ENCODE results near the gene MEIS2. TPM values are rescaled to one million over a fixed set of nuclear protein-coding genes. Genes with fewer than 3 reads are reported as not detected.

The MEIS2 gene
- total RNA-seq, 1 donor from 2014 or later: 13.0 TPM

- H3K9me3 Mint-ChIP-seq (ENCODE audit: unreplicated experiment): no peaks in the 10 kb centered on the region
- H3K27me3 Mint-ChIP-seq (ENCODE audit: unreplicated experiment): no peaks in the 10 kb centered on the region
- no peak for DNase-seq (ENCODE audit: low spot score)
Observed at GRCh38 chr15:37044915-37045648, 55.3 kb downstream of the MEIS2 start.

GRCh38 chr15:37041836-37042235 is 58.5 kb downstream of the MEIS2 start:
- peaks cover 10% of the 10 kb centered on the region for H3K4me1 Mint-ChIP-seq (ENCODE audit: unreplicated experiment)
- no peak for DNase-seq (ENCODE audit: low spot score)

More at GRCh38 chr15:37044915-37045648, 55.3 kb downstream of the MEIS2 start:
- Mint-ChIP-seq H3K36me3 (ENCODE audit: low read depth, unreplicated experiment) (no peaks in the 10 kb centered on the region), H3K27ac (ENCODE audit: unreplicated experiment) (no peak overlapping the region), H3K4me3 (ENCODE audit: unreplicated experiment) (no peak overlapping the region), H3K4me1 (ENCODE audit: unreplicated experiment) (peaks cover 10% of the 10 kb centered on the region)
- TF ChIP-seq CTCF (IDR thresholded peaks at IDR 0.05; ENCODE audit: unreplicated experiment): no peak

GRCh38 chr15:37041042-37041441 is 59.3 kb downstream of the MEIS2 start:
- no peak for DNase-seq (ENCODE audit: low spot score)
- H3K9me3 Mint-ChIP-seq (ENCODE audit: unreplicated experiment): no peaks in the 10 kb centered on the region
- H3K27ac Mint-ChIP-seq (ENCODE audit: unreplicated experiment): no peak overlapping the region
- no peaks in the 10 kb centered on the region for H3K27me3 Mint-ChIP-seq (ENCODE audit: unreplicated experiment)
- TF ChIP-seq CTCF (IDR thresholded peaks at IDR 0.05; ENCODE audit: unreplicated experiment): no peak
- H3K4me1 Mint-ChIP-seq (ENCODE audit: unreplicated experiment): peaks cover 9% of the 10 kb centered on the region
- no peak overlapping the region for H3K4me3 Mint-ChIP-seq (ENCODE audit: unreplicated experiment)
- no peaks in the 10 kb centered on the region for H3K36me3 Mint-ChIP-seq (ENCODE audit: low read depth, unreplicated experiment)

More at GRCh38 chr15:37041836-37042235, 58.5 kb downstream of the MEIS2 start:
- Mint-ChIP-seq H3K27me3 (ENCODE audit: unreplicated experiment) (no peaks in the 10 kb centered on the region), H3K36me3 (ENCODE audit: low read depth, unreplicated experiment) (no peaks in the 10 kb centered on the region), H3K4me3 (ENCODE audit: unreplicated experiment) (no peak overlapping the region), H3K9me3 (ENCODE audit: unreplicated experiment) (no peaks in the 10 kb centered on the region), H3K27ac (ENCODE audit: unreplicated experiment) (no peak overlapping the region)
- no peak for TF ChIP-seq CTCF (IDR thresholded peaks at IDR 0.05; ENCODE audit: unreplicated experiment)

GRCh38 chr15:37040072-37040742 is 60.1 kb downstream of the MEIS2 start:
- TF ChIP-seq CTCF (IDR thresholded peaks at IDR 0.05; ENCODE audit: unreplicated experiment): no peak
- DNase-seq (ENCODE audit: low spot score): no peak
- no peaks in the 10 kb centered on the region for H3K9me3 Mint-ChIP-seq (ENCODE audit: unreplicated experiment)
- H3K4me3 Mint-ChIP-seq (ENCODE audit: unreplicated experiment): no peak overlapping the region
- no peaks in the 10 kb centered on the region for H3K27me3 Mint-ChIP-seq (ENCODE audit: unreplicated experiment)
- H3K27ac Mint-ChIP-seq (ENCODE audit: unreplicated experiment): no peak overlapping the region
- peaks cover under 1% of the 10 kb centered on the region for H3K4me1 Mint-ChIP-seq (ENCODE audit: unreplicated experiment)
- H3K36me3 Mint-ChIP-seq (ENCODE audit: low read depth, unreplicated experiment): no peaks in the 10 kb centered on the region

- Mint-ChIP-seq H3K9me3 (ENCODE audit: unreplicated experiment) (no peaks in the 10 kb centered on the region), H3K4me3 (ENCODE audit: unreplicated experiment) (no peak overlapping the region), H3K27ac (ENCODE audit: unreplicated experiment) (no peak overlapping the region), H3K4me1 (ENCODE audit: unreplicated experiment) (no peaks in the 10 kb centered on the region), H3K27me3 (ENCODE audit: unreplicated experiment) (peaks cover 2% of the 10 kb centered on the region), H3K36me3 (ENCODE audit: low read depth, unreplicated experiment) (no peaks in the 10 kb centered on the region)
- DNase-seq (ENCODE audit: low spot score): no peak
- no peak for TF ChIP-seq CTCF (IDR thresholded peaks at IDR 0.05; ENCODE audit: unreplicated experiment)
Observed at GRCh38 chr15:37038716-37039106, 61.6 kb downstream of the MEIS2 start.
